Right atrium auricular region (tissue), 2 donors: Measurements from ENCODE around the gene CDH13. TPM values are rescaled to one million over a fixed set of nuclear protein-coding genes. Genes with fewer than 3 reads are reported as not detected.

Experiments used
- DNase-seq: peaks from one replicate; pipeline ENCODE4 v3.0.0-alpha.2; 2019; ENCODE audit warnings: low spot score
- H3K27ac ChIP-seq, 2 donors: fragments of 200-600 bp; sonication (generic); 1 replicate in 1 of 2; 2 replicates in 1 of 2; pipeline ENCODE4 v1.5.1; 2016 to 2019
- H3K27me3 ChIP-seq, 2 donors: fragments of 200-600 bp; sonication (generic); one replicate each; pipeline versions ENCODE4 v1.5.1 to v1.6.0; 2017 to 2019
- H3K36me3 ChIP-seq: fragments of 200-600 bp; sonication (generic); one replicate; pipeline ENCODE4 v1.5.1; 2016
- H3K4me1 ChIP-seq, 2 donors: fragments of 200-600 bp; sonication (generic); one replicate each; pipeline versions ENCODE4 v1.5.1 to v1.6.0; 2017 to 2019
- H3K4me3 ChIP-seq, 2 donors: fragments of 200-600 bp; sonication (generic); 1 replicate in 1 of 2; 2 replicates in 1 of 2; pipeline ENCODE4 v1.5.1; 2017 to 2019; ENCODE audit warnings: mild to moderate bottlenecking in 1 of 2, moderate library complexity in 1 of 2
- H3K9me3 ChIP-seq, 2 donors: fragments of 200-600 bp; sonication (generic); one replicate each; pipeline ENCODE4 v1.5.1; 2019
- total RNA-seq, 2 donors: library from RNA; depleted of rRNA; stranded (reverse); fragments of >200 nt; gene quantifications; one replicate each; pipeline ENCODE4 v1.1.0, GENCODE V29; 2016
- TF ChIP-seq, protein P1 (sequence below), 2 donors: fragments of 200-600 bp; sonication (generic); IDR thresholded peaks; one replicate each; pipeline ENCODE4 v1.5.1; 2019; ENCODE audit warnings: antibody characterized with exemption in 2 of 2

The CDH13 gene
- total RNA-seq, 2 donors from 2014 or later, result 75.4 to 85.9 TPM

- TF ChIP-seq, protein P1, sequence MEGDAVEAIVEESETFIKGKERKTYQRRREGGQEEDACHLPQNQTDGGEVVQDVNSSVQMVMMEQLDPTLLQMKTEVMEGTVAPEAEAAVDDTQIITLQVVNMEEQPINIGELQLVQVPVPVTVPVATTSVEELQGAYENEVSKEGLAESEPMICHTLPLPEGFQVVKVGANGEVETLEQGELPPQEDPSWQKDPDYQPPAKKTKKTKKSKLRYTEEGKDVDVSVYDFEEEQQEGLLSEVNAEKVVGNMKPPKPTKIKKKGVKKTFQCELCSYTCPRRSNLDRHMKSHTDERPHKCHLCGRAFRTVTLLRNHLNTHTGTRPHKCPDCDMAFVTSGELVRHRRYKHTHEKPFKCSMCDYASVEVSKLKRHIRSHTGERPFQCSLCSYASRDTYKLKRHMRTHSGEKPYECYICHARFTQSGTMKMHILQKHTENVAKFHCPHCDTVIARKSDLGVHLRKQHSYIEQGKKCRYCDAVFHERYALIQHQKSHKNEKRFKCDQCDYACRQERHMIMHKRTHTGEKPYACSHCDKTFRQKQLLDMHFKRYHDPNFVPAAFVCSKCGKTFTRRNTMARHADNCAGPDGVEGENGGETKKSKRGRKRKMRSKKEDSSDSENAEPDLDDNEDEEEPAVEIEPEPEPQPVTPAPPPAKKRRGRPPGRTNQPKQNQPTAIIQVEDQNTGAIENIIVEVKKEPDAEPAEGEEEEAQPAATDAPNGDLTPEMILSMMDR (IDR thresholded peaks at IDR 0.05), result no peak
- no peak overlapping the region for H3K4me3 ChIP-seq
These were observed 643.9 kb downstream of the CDH13 start for GRCh38 chr16:83270640-83271039.

GRCh38 chr16:83271123-83271522 lies 644.4 kb downstream of the CDH13 start:
- H3K4me1 ChIP-seq, result peaks cover 0 to 4% of the 10 kb centered on the region in 2 donors
- no peak overlapping the region for H3K27ac ChIP-seq
- H3K36me3 ChIP-seq, result no peaks in the 10 kb centered on the region
- TF ChIP-seq, protein P1 (IDR thresholded peaks at IDR 0.05), result no peak
- no peaks in the 10 kb centered on the region for H3K27me3 ChIP-seq
- H3K4me3 ChIP-seq, result no peak overlapping the region
- H3K9me3 ChIP-seq, result no peaks in the 10 kb centered on the region
- no peak for DNase-seq

More at GRCh38 chr16:83270640-83271039, 643.9 kb downstream of the CDH13 start:
- H3K27ac ChIP-seq, result no peak overlapping the region
- H3K36me3 ChIP-seq, result no peaks in the 10 kb centered on the region
- peaks cover 0 to 4% of the 10 kb centered on the region in 2 donors for H3K4me1 ChIP-seq
- H3K27me3 ChIP-seq, result no peaks in the 10 kb centered on the region
- no peak for DNase-seq
- no peaks in the 10 kb centered on the region for H3K9me3 ChIP-seq

GRCh38 chr16:83271970-83272575 lies 645.3 kb downstream of the CDH13 start:
- Histone ChIP-seq H3K36me3 (no peaks in the 10 kb centered on the region), H3K4me3 (no peak overlapping the region), H3K27ac (no peak overlapping the region), H3K27me3 (no peaks in the 10 kb centered on the region), H3K4me1 (peaks cover 0 to 1% of the 10 kb centered on the region in 2 donors), H3K9me3 (no peaks in the 10 kb centered on the region)
- DNase-seq, result no peak
- TF ChIP-seq, protein P1 (IDR thresholded peaks at IDR 0.05), result no peak

DNA sequence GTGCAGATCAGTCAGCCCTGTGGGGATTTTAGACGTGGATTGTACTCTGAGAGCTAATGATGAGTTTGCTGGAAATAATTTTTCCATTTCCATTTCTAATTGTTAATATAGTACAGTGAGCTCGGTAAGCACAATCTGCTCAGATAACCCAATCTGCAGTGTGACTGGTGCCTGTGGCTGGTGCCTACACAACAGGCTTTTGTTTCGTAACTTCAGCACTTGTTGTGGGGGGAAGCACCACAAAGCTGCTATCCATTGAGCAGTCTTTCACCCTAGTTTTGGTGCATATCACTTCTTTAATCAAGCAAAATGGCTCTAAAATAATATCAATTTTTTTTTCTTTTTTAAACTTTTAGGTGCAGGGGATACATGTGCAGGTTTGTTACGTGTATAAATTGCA lies 646.1 kb downstream of the CDH13 start:
- H3K27ac ChIP-seq, result no peak overlapping the region
- no peaks in the 10 kb centered on the region for H3K27me3 ChIP-seq
- no peaks in the 10 kb centered on the region for H3K36me3 ChIP-seq
- TF ChIP-seq, protein P1 (IDR thresholded peaks at IDR 0.05), result no peak
- no peak for DNase-seq
- H3K9me3 ChIP-seq, result no peaks in the 10 kb centered on the region
- no peaks in the 10 kb centered on the region for H3K4me1 ChIP-seq
- H3K4me3 ChIP-seq, result no peak overlapping the region

GRCh38 chr16:83273504-83274173 lies 646.9 kb downstream of the CDH13 start:
- Histone ChIP-seq H3K27me3 (no peaks in the 10 kb centered on the region), H3K36me3 (no peaks in the 10 kb centered on the region), H3K9me3 (no peaks in the 10 kb centered on the region), H3K4me3 (no peak overlapping the region), H3K27ac (no peak overlapping the region), H3K4me1 (no peaks in the 10 kb centered on the region)
- DNase-seq, result no peak
- TF ChIP-seq, protein P1 (IDR thresholded peaks at IDR 0.05), result no peak
